ENCODE measurements around the gene SEPTIN1. TPM values are rescaled to one million over a fixed set of nuclear protein-coding genes. Genes with fewer than 3 reads are reported as not detected.

Gene SEPTIN1
- total RNA-seq, 4 donors from 2014 or later = 0.52 to 2.3 (median 1.3) TPM; not detected in 1

DNA sequence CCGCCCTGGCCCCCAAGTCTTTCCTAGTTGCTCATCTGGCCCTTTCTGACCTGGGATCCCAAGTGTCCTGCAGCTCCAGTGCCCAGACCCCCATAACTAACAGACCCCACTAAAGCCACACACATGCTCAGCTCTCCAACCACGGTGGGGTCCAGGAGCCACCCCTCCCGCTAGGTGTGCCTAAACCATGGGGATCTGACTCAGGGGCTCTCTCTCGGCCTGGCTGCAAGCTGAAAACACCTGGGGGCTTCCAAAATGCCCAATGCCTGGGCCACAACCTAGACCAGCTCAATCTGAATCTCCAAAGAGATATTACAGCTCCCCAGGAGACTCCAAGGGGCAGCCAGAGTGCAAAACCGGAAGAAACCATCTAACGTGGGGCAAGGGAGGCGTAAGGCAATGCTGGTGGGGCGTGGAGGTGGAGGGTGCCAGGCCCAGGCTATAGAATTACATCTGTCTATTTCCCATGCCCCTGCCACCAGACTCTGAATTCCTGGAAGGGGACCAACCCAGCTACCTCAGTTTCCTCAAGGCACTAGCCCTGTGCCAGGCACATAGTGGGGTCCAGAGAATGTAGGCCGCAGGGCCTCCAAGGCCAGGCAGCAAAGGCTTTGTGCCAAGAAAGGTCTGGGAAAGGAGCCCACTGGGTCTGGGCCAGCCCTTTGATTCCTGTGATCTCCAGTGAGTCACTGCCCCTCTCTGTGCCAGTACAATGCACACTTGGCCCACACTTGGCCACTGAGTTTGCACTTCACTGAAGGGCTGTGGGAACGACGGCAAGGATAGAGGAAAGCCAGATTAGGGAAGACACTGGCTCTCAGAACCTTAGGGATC lies 30.6 kb downstream of the SEPTIN1 start:
- Histone ChIP-seq H3K4me1 (peaks cover 46% of the 10 kb centered on the region), H3K27me3 (no peaks in the 10 kb centered on the region), H3K36me3 (peaks cover 30% of the 10 kb centered on the region), H3K4me3 (no peak overlapping the region), H3K9me3 (no peaks in the 10 kb centered on the region), H3K27ac (peak overlapping the region; percentile 31)
- DNase-seq (ENCODE audit: low spot score in 2 of 2) = peak in 1 of 2 donors; percentile 83
- TF ChIP-seq EP300 (IDR thresholded peaks at IDR 0.05) (no peak), POLR2AphosphoS5 (IDR thresholded peaks at IDR 0.05) (peak in 1 of 3 donors; percentile 43), POLR2A (IDR thresholded peaks at IDR 0.05) (no peak)
- TF ChIP-seq, protein P1, sequence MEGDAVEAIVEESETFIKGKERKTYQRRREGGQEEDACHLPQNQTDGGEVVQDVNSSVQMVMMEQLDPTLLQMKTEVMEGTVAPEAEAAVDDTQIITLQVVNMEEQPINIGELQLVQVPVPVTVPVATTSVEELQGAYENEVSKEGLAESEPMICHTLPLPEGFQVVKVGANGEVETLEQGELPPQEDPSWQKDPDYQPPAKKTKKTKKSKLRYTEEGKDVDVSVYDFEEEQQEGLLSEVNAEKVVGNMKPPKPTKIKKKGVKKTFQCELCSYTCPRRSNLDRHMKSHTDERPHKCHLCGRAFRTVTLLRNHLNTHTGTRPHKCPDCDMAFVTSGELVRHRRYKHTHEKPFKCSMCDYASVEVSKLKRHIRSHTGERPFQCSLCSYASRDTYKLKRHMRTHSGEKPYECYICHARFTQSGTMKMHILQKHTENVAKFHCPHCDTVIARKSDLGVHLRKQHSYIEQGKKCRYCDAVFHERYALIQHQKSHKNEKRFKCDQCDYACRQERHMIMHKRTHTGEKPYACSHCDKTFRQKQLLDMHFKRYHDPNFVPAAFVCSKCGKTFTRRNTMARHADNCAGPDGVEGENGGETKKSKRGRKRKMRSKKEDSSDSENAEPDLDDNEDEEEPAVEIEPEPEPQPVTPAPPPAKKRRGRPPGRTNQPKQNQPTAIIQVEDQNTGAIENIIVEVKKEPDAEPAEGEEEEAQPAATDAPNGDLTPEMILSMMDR (IDR thresholded peaks at IDR 0.05) = no peak
- WGBS = 57% methylated on average over 11 of the region's 11 CpGs

DNA sequence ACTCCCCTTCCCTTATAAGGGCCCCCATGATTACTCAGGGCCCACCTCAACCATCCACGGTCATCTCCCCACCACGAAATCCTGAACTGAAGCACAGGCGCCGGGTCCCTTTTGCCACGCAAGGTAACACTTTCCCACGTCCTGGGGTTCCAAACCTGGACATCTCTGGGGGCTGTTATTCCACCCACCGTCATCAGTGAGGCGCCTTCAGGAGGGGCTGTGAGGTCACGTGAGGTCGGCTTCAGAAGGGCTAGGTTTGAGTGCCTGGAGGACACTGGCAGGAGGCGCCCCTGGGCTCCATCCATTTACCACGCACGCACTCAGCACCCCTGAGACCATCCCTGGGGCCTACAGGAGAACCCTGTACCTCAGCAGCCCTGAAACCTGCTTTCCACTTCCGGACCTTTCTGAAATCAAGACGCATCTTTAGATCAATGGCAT lies 31.3 kb downstream of the SEPTIN1 start:
- DNase-seq (ENCODE audit: low spot score in 2 of 2) = peak in 1 of 2 donors; percentile 57
- peaks cover 28% of the 10 kb centered on the region for H3K36me3 ChIP-seq
- no peak overlapping the region for H3K27ac ChIP-seq
- no peaks in the 10 kb centered on the region for H3K27me3 ChIP-seq
- H3K4me1 ChIP-seq = peaks cover 39% of the 10 kb centered on the region
- TF ChIP-seq POLR2A (IDR thresholded peaks at IDR 0.05) (no peak), POLR2AphosphoS5 (IDR thresholded peaks at IDR 0.05) (no peak), EP300 (IDR thresholded peaks at IDR 0.05) (no peak)
- TF ChIP-seq, protein P1 (IDR thresholded peaks at IDR 0.05) = no peak
- WGBS = 92% methylated on average over 15 of the region's 15 CpGs
- no peaks in the 10 kb centered on the region for H3K9me3 ChIP-seq
- H3K4me3 ChIP-seq = no peak overlapping the region

DNA sequence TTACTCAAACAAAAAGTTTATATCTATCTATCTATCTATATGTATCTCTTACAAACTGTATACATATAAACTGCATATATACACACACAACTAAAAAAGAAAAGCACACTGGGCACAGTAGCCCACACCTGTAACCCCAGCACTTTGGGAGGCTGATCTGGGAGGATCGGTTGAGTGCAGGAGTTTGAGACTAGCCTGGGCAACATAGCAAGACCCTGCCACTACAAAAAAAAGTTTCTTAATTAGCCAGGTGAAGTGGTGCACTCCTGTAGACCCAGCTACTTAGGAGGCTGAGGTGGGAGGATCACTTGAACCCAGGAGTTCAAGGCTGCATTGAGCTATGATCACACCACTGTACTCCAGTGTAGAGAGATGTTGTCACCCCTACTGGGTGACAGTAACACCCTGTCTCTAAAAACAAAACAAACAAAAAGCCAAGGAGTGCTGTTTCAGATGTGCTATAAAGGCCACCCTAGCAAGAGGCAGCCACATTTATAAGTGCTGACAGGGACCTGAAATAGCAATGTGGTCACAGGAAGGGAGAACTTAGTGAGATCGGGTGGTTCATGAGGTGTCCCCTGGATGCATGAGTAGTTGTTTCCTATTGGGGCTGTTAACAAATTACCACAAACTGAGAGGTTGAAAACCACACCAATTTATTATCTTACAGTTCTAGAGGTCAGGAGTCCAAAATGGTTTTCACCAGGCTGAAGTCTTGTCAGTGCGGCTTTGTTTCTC lies 32.1 kb downstream of the SEPTIN1 start:
- Histone ChIP-seq H3K27me3 (no peaks in the 10 kb centered on the region), H3K4me1 (peaks cover 31% of the 10 kb centered on the region), H3K9me3 (no peaks in the 10 kb centered on the region), H3K36me3 (peaks cover 28% of the 10 kb centered on the region), H3K4me3 (no peak overlapping the region), H3K27ac (no peak overlapping the region)
- WGBS = 87% methylated on average over 3 of the region's 3 CpGs
- TF ChIP-seq POLR2AphosphoS5 (IDR thresholded peaks at IDR 0.05) = no peak
- no peak for TF ChIP-seq EP300 (IDR thresholded peaks at IDR 0.05)
- TF ChIP-seq, protein P1 (IDR thresholded peaks at IDR 0.05) = no peak
- TF ChIP-seq POLR2A (IDR thresholded peaks at IDR 0.05) = no peak
- peak in 1 of 2 donors; percentile 4 for DNase-seq (ENCODE audit: low spot score in 2 of 2)

DNA sequence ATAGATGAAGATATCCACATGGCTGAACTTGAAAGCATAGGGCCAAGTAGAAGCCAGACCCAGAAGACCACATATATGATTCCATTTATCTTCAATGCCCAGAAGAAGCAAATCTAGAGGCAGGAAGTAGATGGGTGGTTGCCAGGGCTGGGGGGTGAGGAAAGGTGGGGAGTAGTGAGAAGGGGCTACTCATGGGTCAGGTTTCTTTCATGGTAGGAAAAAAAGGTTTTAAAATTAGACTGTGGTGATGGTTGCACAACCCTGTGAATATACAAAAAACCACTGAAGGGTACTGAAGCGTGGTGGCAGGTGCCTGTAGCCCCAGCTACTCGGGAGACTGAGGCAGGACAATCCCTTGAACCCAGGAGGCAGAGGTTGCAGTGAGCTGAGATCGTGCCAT lies 32.7 kb downstream of the SEPTIN1 start:
- 81% methylated on average over 3 of the region's 3 CpGs for whole genome bisulfite sequencing
- no peak overlapping the region for H3K27ac ChIP-seq
- TF ChIP-seq POLR2AphosphoS5 (IDR thresholded peaks at IDR 0.05) = no peak
- TF ChIP-seq POLR2A (IDR thresholded peaks at IDR 0.05) = no peak
- TF ChIP-seq EP300 (IDR thresholded peaks at IDR 0.05) = no peak
- TF ChIP-seq, protein P1 (IDR thresholded peaks at IDR 0.05) = no peak

DNA sequence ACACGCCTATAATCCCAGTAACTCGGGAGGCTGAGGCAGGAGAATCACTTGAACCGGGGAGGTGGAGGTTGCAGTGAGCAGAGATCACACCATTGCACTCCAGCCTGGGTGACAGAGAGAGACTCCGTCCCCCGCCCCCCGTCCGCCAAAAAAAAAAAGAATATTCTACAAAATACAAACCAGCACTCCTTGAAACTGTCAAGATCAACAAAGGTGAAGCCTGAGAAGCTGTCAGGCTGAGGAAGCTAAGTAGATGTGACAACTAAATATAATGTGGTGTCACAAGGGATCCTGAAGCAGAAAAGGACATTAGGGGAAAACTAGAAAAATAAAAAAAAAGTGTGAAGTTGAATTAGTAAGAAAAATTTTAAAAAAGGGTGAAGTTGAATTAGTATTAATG lies 33.4 kb downstream of the SEPTIN1 start:
- no peak for TF ChIP-seq POLR2A (IDR thresholded peaks at IDR 0.05)
- no peak for TF ChIP-seq EP300 (IDR thresholded peaks at IDR 0.05)
- TF ChIP-seq POLR2AphosphoS5 (IDR thresholded peaks at IDR 0.05) = no peak
- TF ChIP-seq, protein P1 (IDR thresholded peaks at IDR 0.05) = no peak
- H3K27me3 ChIP-seq = no peaks in the 10 kb centered on the region
- H3K4me3 ChIP-seq = no peak overlapping the region
- peaks cover 24% of the 10 kb centered on the region for H3K4me1 ChIP-seq
- peaks cover 28% of the 10 kb centered on the region for H3K36me3 ChIP-seq
- peak in 1 of 2 donors; percentile 9 for DNase-seq (ENCODE audit: low spot score in 2 of 2)
- H3K9me3 ChIP-seq = no peaks in the 10 kb centered on the region
- H3K27ac ChIP-seq = no peak overlapping the region
- 85% methylated on average over 7 of the region's 7 CpGs for WGBS

More for the DNA sequence above, 32.7 kb downstream of the SEPTIN1 start:
- Histone ChIP-seq H3K27me3 (no peaks in the 10 kb centered on the region), H3K36me3 (peaks cover 28% of the 10 kb centered on the region), H3K9me3 (no peaks in the 10 kb centered on the region), H3K4me1 (peaks cover 31% of the 10 kb centered on the region), H3K4me3 (no peak overlapping the region)
- DNase-seq (ENCODE audit: low spot score in 2 of 2) = peak; percentile 24 to 49

Measured in suprapubic skin (tissue), 4 donors.